Neural cell (in vitro differentiated cells): Measurements from ENCODE around the gene LDAH. TPM values are rescaled to one million over a fixed set of nuclear protein-coding genes. Genes with fewer than 3 reads are reported as not detected.
"Not testable (repeated sequence)": the region's sequence is repeated elsewhere in the genome, so short reads cannot be mapped to it uniquely, and the experiment has no call there.

Experiments
- H2AFZ ChIP-seq: fragments of 200-600, 300-800 bp; sonication (generic), shearing (Covaris generic); 2 replicates; pipeline ENCODE4 v1.6.0; 2014; ENCODE audit warnings: low read depth, mild to moderate bottlenecking, antibody characterized with exemption, low read length, moderate library complexity
- H3F3A ChIP-seq: fragments of 200-600 bp; shearing (Covaris generic); 2 replicates; pipeline ENCODE4 v1.6.1; 2016; ENCODE audit warnings: mild to moderate bottlenecking, moderate library complexity, mixed read lengths, antibody characterized with exemption, low read length; ENCODE audit not compliant: insufficient read depth, poor library complexity, severe bottlenecking
- H3K27ac ChIP-seq: fragments of 200-600, 300-800 bp; sonication (generic), shearing (Covaris generic); 2 replicates; pipeline ENCODE4 v1.5.1; 2014; ENCODE audit warnings: mild to moderate bottlenecking, low read length, moderate library complexity
- H3K27me3 ChIP-seq: fragments of 300-800, 200-600 bp; sonication (generic), shearing (Covaris generic); 2 replicates; pipeline ENCODE4 v1.6.0; 2014; ENCODE audit warnings: mild to moderate bottlenecking, low read depth, low read length, moderate library complexity; ENCODE audit not compliant: insufficient read depth
- H3K36me3 ChIP-seq: fragments of 300-800, 200-600 bp; sonication (generic), shearing (Covaris generic); 2 replicates; pipeline ENCODE4 v1.5.1; 2014; ENCODE audit warnings: mild to moderate bottlenecking, antibody characterized with exemption, low read length, moderate library complexity; ENCODE audit not compliant: insufficient read depth
- H3K4me2 ChIP-seq: fragments of 300-800, 200-600 bp; sonication (generic), shearing (Covaris generic); 2 replicates; pipeline ENCODE4 v1.6.0; 2014; ENCODE audit warnings: mild to moderate bottlenecking, low read length
- H3K4me3 ChIP-seq: fragments of 300-800, 200-600 bp; sonication (generic), shearing (Covaris generic); 2 replicates; pipeline ENCODE4 v1.5.1; 2014; ENCODE audit warnings: mild to moderate bottlenecking, low read length, moderate library complexity
- H3K79me2 ChIP-seq: fragments of 200-600 bp; shearing (Covaris generic); replicated peaks from 2 replicates; pipeline ENCODE4 v1.6.0; 2014; ENCODE audit warnings: mild to moderate bottlenecking, low read length, moderate library complexity; ENCODE audit not compliant: insufficient read depth
- H3K9ac ChIP-seq: fragments of 300-800, 200-600 bp; sonication (generic), shearing (Covaris generic); 2 replicates; pipeline ENCODE4 v1.6.1; 2016; ENCODE audit warnings: mild to moderate bottlenecking, low read length, mixed read lengths
- H3K9me2 ChIP-seq: fragments of 200-600 bp; shearing (Covaris generic); 2 replicates; pipeline ENCODE4 v1.6.1; 2016; ENCODE audit warnings: mild to moderate bottlenecking, low read length, mixed read lengths; ENCODE audit not compliant: insufficient read depth
- H3K9me3 ChIP-seq: fragments of 200-600, 300-800 bp; sonication (generic), shearing (Covaris generic); 2 replicates; pipeline ENCODE4 v1.6.1; 2016; ENCODE audit warnings: mild to moderate bottlenecking, mixed run types, low read length, moderate library complexity, mixed read lengths
- H4K20me1 ChIP-seq: fragments of 200-600 bp; shearing (Covaris generic); 2 replicates; pipeline ENCODE4 v1.6.1; 2016; ENCODE audit warnings: mild to moderate bottlenecking, mixed run types; ENCODE audit not compliant: insufficient read depth
- CTCF ChIP-seq: fragments of 450-650 bp; IDR thresholded peaks from 2 replicates; pipeline ENCODE4 v1.5.1; 2014; ENCODE audit warnings: antibody characterized with exemption, mild to moderate bottlenecking, moderate library complexity; ENCODE audit not compliant: poor library complexity, severe bottlenecking
- EP300 ChIP-seq: fragments of 450-650 bp; conservative IDR thresholded peaks from 2 replicates; pipeline ENCODE4 v1.6.1; 2014; ENCODE audit warnings: antibody characterized with exemption, mild to moderate bottlenecking, moderate library complexity; ENCODE audit not compliant: poor library complexity, severe bottlenecking
- EZH2 ChIP-seq: fragments of 200-600, 300-800 bp; shearing (Covaris generic), sonication (generic); IDR thresholded peaks from 2 replicates; pipeline ENCODE4 v1.6.1; 2014; ENCODE audit warnings: antibody characterized with exemption, low read length, borderline replicate concordance, mild to moderate bottlenecking; ENCODE audit not compliant: insufficient read depth, poor library complexity, severe bottlenecking
- MXI1 ChIP-seq: fragments of 450-650 bp; conservative IDR thresholded peaks from 2 replicates; pipeline ENCODE4 v1.6.1; 2014; ENCODE audit warnings: antibody characterized with exemption, mild to moderate bottlenecking; ENCODE audit not compliant: poor library complexity, severe bottlenecking
- POLR2AphosphoS5 ChIP-seq: IDR thresholded peaks from 2 replicates; pipeline ENCODE4 v1.6.1; 2012
- RAD21 ChIP-seq: fragments of 450-650 bp; conservative IDR thresholded peaks from 2 replicates; pipeline ENCODE4 v1.6.1; 2014; ENCODE audit warnings: antibody characterized with exemption, mild to moderate bottlenecking, moderate library complexity
- REST ChIP-seq: IDR thresholded peaks from 2 replicates; pipeline ENCODE4 v1.6.1; 2012; ENCODE audit warnings: borderline replicate concordance
- SMC3 ChIP-seq: fragments of 450-650 bp; conservative IDR thresholded peaks from 2 replicates; pipeline ENCODE4 v1.6.1; 2014; ENCODE audit warnings: antibody characterized with exemption, mild to moderate bottlenecking, moderate library complexity; ENCODE audit not compliant: poor library complexity
- TAF1 ChIP-seq: IDR thresholded peaks from 2 replicates; pipeline ENCODE4 v1.6.1; 2012; ENCODE audit warnings: low read depth
- polyA plus RNA-seq: library from polyadenylated mRNA; depleted of rRNA; stranded (reverse); fragments of >200 nt; gene quantifications from 2 replicates; pipeline ENCODE4 v1.2.3, GENCODE V29; 2014

LDAH gene
- polyA plus RNA-seq, 1 donor from 2014 or later: 44.1 TPM

DNA sequence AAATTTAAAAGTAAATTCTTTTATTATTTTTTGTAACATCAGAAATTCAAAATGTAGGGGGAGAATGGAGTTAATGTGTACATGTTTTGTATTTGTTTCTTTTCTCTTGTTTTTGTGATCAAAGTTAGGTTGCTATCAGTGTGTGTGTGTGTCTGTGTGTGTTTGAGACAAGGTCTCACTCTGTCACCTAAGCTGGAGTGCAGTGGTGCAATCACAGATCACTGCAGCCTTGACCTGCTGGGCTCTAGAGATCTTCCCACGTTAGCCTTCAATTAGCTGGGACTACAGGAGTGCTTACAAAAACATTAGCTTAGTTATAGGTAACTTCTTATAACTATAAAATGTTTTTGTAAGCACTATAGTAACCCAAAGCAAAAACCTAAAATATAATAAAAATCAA is 105.3 kb downstream of the LDAH start:
- Histone ChIP-seq H3K36me3 (no peaks in the 10 kb centered on the region), H3K9ac (no peak overlapping the region), H3K4me2 (no peak overlapping the region), H2AFZ (no peak overlapping the region), H3K9me2 (no peaks in the 10 kb centered on the region), H4K20me1 (no peaks in the 10 kb centered on the region), H3K27me3 (no peaks in the 10 kb centered on the region), H3K4me3 (no peak overlapping the region), H3K79me2 (no peaks in the 10 kb centered on the region), H3F3A (no peaks in the 10 kb centered on the region), H3K27ac (no peak overlapping the region), H3K9me3 (no peaks in the 10 kb centered on the region)
- TF ChIP-seq MXI1: no peak
- TF ChIP-seq CTCF: no peak
- no peak for TF ChIP-seq REST
- no peak for TF ChIP-seq EP300
- TF ChIP-seq RAD21: no peak
- TF ChIP-seq EZH2: no peak
- TF ChIP-seq SMC3: no peak
- TF ChIP-seq POLR2AphosphoS5: no peak
- TF ChIP-seq TAF1: no peak

DNA sequence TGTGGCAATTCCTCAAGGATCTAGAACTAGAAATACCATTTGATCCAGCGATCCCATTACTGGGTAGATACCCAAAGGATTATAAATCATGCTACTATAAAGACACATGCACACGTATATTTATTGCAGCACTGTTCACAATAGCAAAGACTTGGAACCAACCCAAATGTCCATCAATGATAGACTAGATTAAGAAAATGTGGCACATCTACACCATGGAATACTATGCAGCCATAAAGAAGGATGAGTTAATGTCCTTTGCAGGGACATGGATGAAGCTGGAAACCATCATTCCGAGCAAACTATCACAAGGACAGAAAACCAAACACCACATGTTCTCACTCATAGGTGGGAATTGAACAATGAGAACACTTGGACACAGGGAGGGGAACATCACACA is 106.7 kb downstream of the LDAH start:
- not testable (repeated sequence) for H4K20me1 ChIP-seq, H3K27ac ChIP-seq, H3K36me3 ChIP-seq, H3K27me3 ChIP-seq, H3K4me3 ChIP-seq, H2AFZ ChIP-seq, H3K9ac ChIP-seq, H3K9me3 ChIP-seq, H3K4me2 ChIP-seq, H3F3A ChIP-seq, H3K79me2 ChIP-seq, H3K9me2 ChIP-seq

GRCh38 chr2:20714412-20714811 is 108.5 kb downstream of the LDAH start:
- not testable (repeated sequence) for H3K36me3 ChIP-seq, H3K4me3 ChIP-seq, H3K9me3 ChIP-seq, H3K27me3 ChIP-seq, H2AFZ ChIP-seq, H3K9ac ChIP-seq, H4K20me1 ChIP-seq, H3K9me2 ChIP-seq, H3K27ac ChIP-seq, H3K4me2 ChIP-seq, H3K79me2 ChIP-seq, H3F3A ChIP-seq

DNA sequence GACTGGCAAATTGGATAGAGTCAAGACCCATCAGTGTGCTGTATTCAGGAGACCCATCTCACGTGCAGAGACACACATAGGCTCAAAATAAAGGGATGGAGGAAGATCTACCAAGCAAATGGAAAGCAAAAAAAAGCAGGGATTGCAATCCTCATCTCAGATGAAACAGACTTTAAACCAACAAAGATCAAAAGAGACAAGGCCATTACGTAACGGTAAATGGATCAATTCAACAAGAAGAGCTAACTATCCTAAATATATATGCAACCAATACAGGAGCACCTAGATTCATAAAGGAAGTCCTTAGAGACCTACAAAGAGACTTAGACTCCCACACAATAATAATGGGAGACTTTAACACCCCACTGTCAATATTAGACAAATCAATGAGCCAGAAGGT is 109.3 kb downstream of the LDAH start:
- H3K9ac ChIP-seq, H3F3A ChIP-seq, H3K9me2 ChIP-seq, H3K36me3 ChIP-seq, H3K27ac ChIP-seq, H3K27me3 ChIP-seq, H3K4me2 ChIP-seq, H3K4me3 ChIP-seq, H2AFZ ChIP-seq, H3K9me3 ChIP-seq, H3K79me2 ChIP-seq, H4K20me1 ChIP-seq: not testable (repeated sequence)

DNA sequence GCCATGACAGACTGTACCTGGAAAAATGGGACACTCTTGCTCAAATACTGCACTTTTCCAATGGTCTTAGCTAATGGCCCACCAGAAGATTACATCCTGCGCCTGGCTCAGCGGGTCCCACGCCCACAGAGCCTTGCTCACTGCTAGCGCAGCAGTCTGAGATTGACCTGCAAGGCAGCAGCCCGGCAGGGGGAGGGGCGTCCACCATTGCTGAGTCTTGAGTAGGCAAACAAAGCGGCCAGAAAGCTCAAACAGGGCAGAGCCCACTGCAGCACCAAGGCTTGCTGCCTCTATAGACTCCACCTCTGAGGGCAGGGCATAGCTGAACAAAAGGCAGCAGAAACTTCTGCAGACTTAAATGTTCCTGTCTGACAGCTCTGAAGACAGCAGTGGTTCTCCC is 111.3 kb downstream of the LDAH start:
- not testable (repeated sequence) for H3K27me3 ChIP-seq, H3K9me3 ChIP-seq, H3K4me2 ChIP-seq, H3K9ac ChIP-seq, H3K27ac ChIP-seq, H3K36me3 ChIP-seq, H3F3A ChIP-seq, H4K20me1 ChIP-seq, H3K9me2 ChIP-seq, H3K79me2 ChIP-seq, H2AFZ ChIP-seq, H3K4me3 ChIP-seq
